Lower lobe of right lung (tissue), 2 donors: ENCODE results near the gene MLNR. TPM values are rescaled to one million over a fixed set of nuclear protein-coding genes. Genes with fewer than 3 reads are reported as not detected.
A peak's percentile ranks its signal among the peaks of the same experiment; 100 is the strongest.

Source experiments
- ATAC-seq, 2 donors: fragments of 200-7000 bp; cut with Tn5 transposase; one replicate each; pipeline ENCODE4 v1.9.1; 2020 to 2022; ENCODE audit warnings: mild to moderate bottlenecking in 2 of 2, moderate library complexity in 2 of 2
- DNase-seq: peaks from one replicate; pipeline ENCODE4 v3.0.0-alpha.2; 2020
- H3K27ac ChIP-seq: fragments of 200-600 bp; one replicate; pipeline ENCODE4 v1.8.0; 2022
- H3K27me3 ChIP-seq: fragments of 200-600 bp; one replicate; pipeline ENCODE4 v1.8.0; 2022; ENCODE audit warnings: low read depth
- H3K36me3 ChIP-seq: fragments of 200-600 bp; one replicate; pipeline ENCODE4 v1.8.0; 2022; ENCODE audit warnings: mild to moderate bottlenecking
- H3K4me1 ChIP-seq: fragments of 200-600 bp; one replicate; pipeline ENCODE4 v1.8.0; 2022
- H3K4me3 ChIP-seq: fragments of 200-600 bp; one replicate; pipeline ENCODE4 v1.8.0; 2022; ENCODE audit warnings: mild to moderate bottlenecking
- H3K9me3 ChIP-seq: fragments of 200-600 bp; one replicate; pipeline ENCODE4 v1.8.0; 2022
- intact Hi-C: fragments of 100-400 bp; cut with DNase I; formaldehyde crosslinking; loops from one replicate; pipeline ENCODE4 v1.11.0; 2022
- total RNA-seq: library from RNA; stranded (reverse); fragmentation: NEBNext Ultra II Directional; extraction: Animal tissue kit (Norgen Biotek cat#: 25700); gene quantifications from one replicate; pipeline ENCODE4 v1.2.1, GENCODE V29; 2021
- TF ChIP-seq, protein P1 (sequence below): fragments of 200-600 bp; IDR thresholded peaks from one replicate; pipeline ENCODE4 v1.8.0; 2022; ENCODE audit warnings: antibody characterized with exemption, mild to moderate bottlenecking
- donor health status: DM: no; HTN: yes; CAD: no; lungs with severe emphysema.

MLNR gene
- total RNA-seq, 1 donor from 2014 or later, result not detected

DNA sequence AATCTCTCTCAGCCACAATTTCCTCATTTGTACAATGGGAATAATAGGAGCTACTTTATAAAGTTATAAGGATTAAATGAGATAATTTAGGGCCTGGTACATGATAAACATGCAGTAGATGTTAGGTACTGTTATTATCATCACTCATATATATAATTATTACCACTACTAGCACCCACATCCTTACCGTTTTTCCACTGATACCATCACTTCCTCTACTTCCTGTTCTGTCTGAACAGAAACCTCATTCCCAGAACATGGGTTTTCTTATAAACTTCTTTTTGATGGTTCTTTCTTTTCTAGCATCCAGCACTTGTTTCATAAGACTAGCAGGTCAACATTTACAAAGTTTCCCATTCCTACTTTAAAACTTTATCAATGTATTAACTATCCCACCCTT, 33.9 kb downstream of the MLNR start:
- DNase-seq (no peak), ATAC-seq (no peak)
- Histone ChIP-seq H3K27me3 (no peaks in the 10 kb centered on the region), H3K4me3 (no peak overlapping the region), H3K36me3 (peaks cover 22% of the 10 kb centered on the region), H3K9me3 (no peaks in the 10 kb centered on the region), H3K27ac (no peak overlapping the region), H3K4me1 (peaks cover 17% of the 10 kb centered on the region)
- TF ChIP-seq, protein P1, sequence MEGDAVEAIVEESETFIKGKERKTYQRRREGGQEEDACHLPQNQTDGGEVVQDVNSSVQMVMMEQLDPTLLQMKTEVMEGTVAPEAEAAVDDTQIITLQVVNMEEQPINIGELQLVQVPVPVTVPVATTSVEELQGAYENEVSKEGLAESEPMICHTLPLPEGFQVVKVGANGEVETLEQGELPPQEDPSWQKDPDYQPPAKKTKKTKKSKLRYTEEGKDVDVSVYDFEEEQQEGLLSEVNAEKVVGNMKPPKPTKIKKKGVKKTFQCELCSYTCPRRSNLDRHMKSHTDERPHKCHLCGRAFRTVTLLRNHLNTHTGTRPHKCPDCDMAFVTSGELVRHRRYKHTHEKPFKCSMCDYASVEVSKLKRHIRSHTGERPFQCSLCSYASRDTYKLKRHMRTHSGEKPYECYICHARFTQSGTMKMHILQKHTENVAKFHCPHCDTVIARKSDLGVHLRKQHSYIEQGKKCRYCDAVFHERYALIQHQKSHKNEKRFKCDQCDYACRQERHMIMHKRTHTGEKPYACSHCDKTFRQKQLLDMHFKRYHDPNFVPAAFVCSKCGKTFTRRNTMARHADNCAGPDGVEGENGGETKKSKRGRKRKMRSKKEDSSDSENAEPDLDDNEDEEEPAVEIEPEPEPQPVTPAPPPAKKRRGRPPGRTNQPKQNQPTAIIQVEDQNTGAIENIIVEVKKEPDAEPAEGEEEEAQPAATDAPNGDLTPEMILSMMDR, result no peak
- intact Hi-C loops, result no loop called here

DNA sequence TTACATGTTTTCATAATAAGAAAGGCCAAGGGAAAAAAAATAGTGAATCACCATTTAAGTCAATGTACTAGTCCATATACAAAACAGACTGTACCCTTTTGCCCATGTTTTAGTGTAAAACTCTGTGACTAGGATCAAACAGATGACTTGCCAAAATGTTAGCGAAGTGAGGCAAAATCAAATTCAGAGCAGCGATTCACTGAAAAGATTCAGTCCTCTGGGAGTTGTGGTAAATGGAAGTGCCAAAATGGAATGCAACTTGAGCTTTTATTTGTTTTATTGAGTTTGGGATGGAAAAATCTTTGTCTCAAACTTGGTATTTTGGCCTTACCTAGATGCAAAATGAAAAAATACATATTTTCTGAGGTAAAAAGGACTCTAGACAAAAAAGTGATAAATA, 36.7 kb downstream of the MLNR start:
- TF ChIP-seq, protein P1, result no peak
- H3K27ac ChIP-seq, result no peak overlapping the region
- intact Hi-C loops, result no loop called here
- no peaks in the 10 kb centered on the region for H3K9me3 ChIP-seq
- peaks cover 3% of the 10 kb centered on the region for H3K4me1 ChIP-seq
- H3K27me3 ChIP-seq, result no peaks in the 10 kb centered on the region
- ATAC-seq (no peak), DNase-seq (no peak)
- H3K36me3 ChIP-seq, result peaks cover 48% of the 10 kb centered on the region
- H3K4me3 ChIP-seq, result no peak overlapping the region

DNA sequence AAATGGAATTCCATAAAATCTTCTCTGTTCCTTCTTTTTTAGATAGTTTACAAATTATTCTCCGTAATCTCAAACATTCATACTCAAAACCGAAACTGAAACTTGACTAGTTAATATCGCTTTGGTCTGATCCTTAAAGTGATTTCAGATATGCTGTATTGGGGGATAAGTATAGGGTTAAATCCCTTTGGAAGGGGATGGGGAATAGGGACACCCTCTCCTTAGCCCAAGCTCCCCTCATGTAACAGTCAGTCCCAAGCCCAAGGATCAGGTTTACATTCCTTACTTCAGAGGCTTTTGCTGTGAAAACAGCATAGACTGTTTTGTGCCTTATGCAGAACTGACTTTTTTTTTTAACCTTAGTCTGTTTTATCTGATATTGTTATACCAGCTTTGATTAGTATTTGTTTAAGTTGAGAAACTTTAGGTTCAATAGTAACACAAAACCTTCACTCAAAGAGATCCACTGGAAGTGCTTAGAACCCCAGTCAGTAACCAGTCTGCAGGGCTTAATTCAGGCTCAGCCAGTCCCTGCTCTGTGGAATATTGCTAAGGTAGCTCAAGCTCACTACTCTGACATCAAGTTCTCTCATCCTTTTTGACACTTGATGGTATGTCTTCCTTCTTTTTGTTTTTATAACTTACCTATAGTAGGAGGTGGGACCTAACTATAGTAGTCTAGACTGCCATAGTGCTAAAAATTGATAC, 38.1 kb downstream of the MLNR start:
- DNase-seq (no peak), ATAC-seq (peak; percentile 30 to 53)
- intact Hi-C loops, result no loop called here
- TF ChIP-seq, protein P1, result no peak
- Histone ChIP-seq H3K36me3 (peaks cover 61% of the 10 kb centered on the region), H3K4me1 (peaks cover 3% of the 10 kb centered on the region), H3K9me3 (no peaks in the 10 kb centered on the region), H3K4me3 (peak overlapping the region; percentile 44), H3K27me3 (no peaks in the 10 kb centered on the region), H3K27ac (peak overlapping the region; percentile 22)

- TF ChIP-seq, protein P1, result no peak
- Histone ChIP-seq H3K4me1 (no peaks in the 10 kb centered on the region), H3K27me3 (no peaks in the 10 kb centered on the region), H3K27ac (no peak overlapping the region), H3K4me3 (no peak overlapping the region), H3K9me3 (no peaks in the 10 kb centered on the region), H3K36me3 (peaks cover 70% of the 10 kb centered on the region)
- intact Hi-C loops, result no loop called here
- DNase-seq (no peak), ATAC-seq (no peak)
Observed at GRCh38 chr13:49259586-49259985, 39.4 kb downstream of the MLNR start.

GRCh38 chr13:49262634-49263033, 42.5 kb downstream of the MLNR start:
- intact Hi-C loops, result no loop called here
- no peak for DNase-seq
- Histone ChIP-seq H3K9me3 (no peaks in the 10 kb centered on the region), H3K27ac (no peak overlapping the region), H3K4me1 (no peaks in the 10 kb centered on the region), H3K36me3 (peaks cover 59% of the 10 kb centered on the region), H3K27me3 (no peaks in the 10 kb centered on the region), H3K4me3 (no peak overlapping the region)
- TF ChIP-seq, protein P1, result no peak
- ATAC-seq, result no peak
